Lower leg skin (tissue), 3 donors: ENCODE measurements around the gene HOMER2.

Experiments used
- CTCF ChIP-seq, 3 donors: fragments of 450-650 bp; IDR thresholded peaks; one replicate each; pipeline ENCODE4 v1.5.1; 2016; ENCODE audit warnings: antibody characterized with exemption in 3 of 3, mild to moderate bottlenecking in 3 of 3, moderate library complexity in 2 of 3
- POLR2A ChIP-seq, 2 donors: fragments of 450-650 bp; IDR thresholded peaks; one replicate each; pipeline ENCODE4 v1.6.1; 2016 to 2017; ENCODE audit warnings: antibody characterized with exemption in 2 of 2, mild to moderate bottlenecking in 1 of 2, moderate library complexity in 1 of 2

- TF ChIP-seq CTCF (IDR thresholded peaks at IDR 0.05) (no peak), POLR2A (IDR thresholded peaks at IDR 0.05) (no peak)
These were observed 148.0 kb downstream of the HOMER2 start for GRCh38 chr15:82804575-82804949.
